Mucosa of rectum (tissue), 2 donors: ENCODE measurements around the gene CYP1A1.

Experiments used
- H3K27ac ChIP-seq, 2 donors: one replicate each; pipeline ENCODE4 v1.7.0; 2013; ENCODE audit warnings: inconsistent platforms in 2 of 2, low read depth in 2 of 2, low read length in 2 of 2
- H3K27me3 ChIP-seq, 2 donors: one replicate each; pipeline ENCODE4 v1.7.0; 2013; ENCODE audit warnings: low read length in 2 of 2; ENCODE audit not compliant: control insufficient read depth in 2 of 2, insufficient read depth in 2 of 2
- H3K36me3 ChIP-seq, 2 donors: one replicate each; pipeline ENCODE4 v1.7.0; 2013; ENCODE audit warnings: low read length in 2 of 2; ENCODE audit not compliant: control insufficient read depth in 2 of 2, insufficient read depth in 2 of 2
- H3K4me1 ChIP-seq, 2 donors: one replicate each; pipeline ENCODE4 v1.7.0; 2013; ENCODE audit warnings: low read length in 2 of 2, mild to moderate bottlenecking in 1 of 2; ENCODE audit not compliant: control insufficient read depth in 2 of 2, insufficient read depth in 2 of 2
- H3K4me3 ChIP-seq, 2 donors: one replicate each; pipeline ENCODE4 v1.7.0; 2013; ENCODE audit warnings: low read length in 2 of 2
- H3K9ac ChIP-seq, 2 donors: one replicate each; pipeline ENCODE4 v1.7.0; 2013; ENCODE audit warnings: low read length in 2 of 2, low read depth in 1 of 2, mild to moderate bottlenecking in 1 of 2
- H3K9me3 ChIP-seq, 2 donors: one replicate each; pipeline ENCODE4 v1.7.0; 2013; ENCODE audit warnings: low read length in 2 of 2; ENCODE audit not compliant: control insufficient read depth in 2 of 2
- donor health status: healthy.
- donor health status: Normal muscosa, but diverticular disease.

The CYP1A1 gene

DNA sequence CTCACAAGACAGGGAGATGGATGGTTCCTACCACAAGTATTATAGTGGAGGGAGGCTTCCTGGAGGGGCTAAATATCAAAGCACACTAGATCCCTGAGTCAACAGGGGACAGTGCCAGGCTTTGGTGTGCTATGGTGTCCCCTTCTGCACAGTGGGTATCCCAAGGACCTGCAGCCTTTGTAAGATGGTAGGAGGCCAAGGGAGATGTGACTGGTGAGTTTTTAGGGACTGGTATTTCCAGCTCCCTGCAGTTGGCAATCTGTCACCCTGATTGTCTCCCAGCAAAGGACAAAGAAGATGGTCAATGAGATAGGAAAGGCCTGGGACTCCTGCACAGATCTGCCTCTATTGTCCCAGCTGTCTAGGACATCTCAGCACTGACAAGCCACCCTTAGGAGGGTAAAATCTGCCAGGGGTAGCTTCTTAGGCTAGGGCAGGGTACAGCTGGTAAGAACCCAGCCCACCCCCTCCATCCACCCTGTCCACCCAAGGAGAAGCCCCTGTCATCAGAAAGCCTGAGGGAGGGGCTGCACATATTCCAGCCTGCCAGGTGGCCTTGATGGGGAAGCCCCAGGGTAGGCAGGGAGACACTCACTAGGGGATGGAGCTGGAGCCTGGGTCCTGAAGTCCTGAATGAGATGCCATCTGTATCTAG is 631 bp downstream of the CYP1A1 start:
- Histone ChIP-seq H3K27ac (no peak overlapping the region), H3K9me3 (no peaks in the 10 kb centered on the region), H3K36me3 (no peaks in the 10 kb centered on the region), H3K9ac (no peak overlapping the region), H3K4me3 (no peak overlapping the region), H3K27me3 (peaks cover 18 to 23% of the 10 kb centered on the region in 2 donors), H3K4me1 (peaks cover 5 to 7% of the 10 kb centered on the region in 2 donors)

DNA sequence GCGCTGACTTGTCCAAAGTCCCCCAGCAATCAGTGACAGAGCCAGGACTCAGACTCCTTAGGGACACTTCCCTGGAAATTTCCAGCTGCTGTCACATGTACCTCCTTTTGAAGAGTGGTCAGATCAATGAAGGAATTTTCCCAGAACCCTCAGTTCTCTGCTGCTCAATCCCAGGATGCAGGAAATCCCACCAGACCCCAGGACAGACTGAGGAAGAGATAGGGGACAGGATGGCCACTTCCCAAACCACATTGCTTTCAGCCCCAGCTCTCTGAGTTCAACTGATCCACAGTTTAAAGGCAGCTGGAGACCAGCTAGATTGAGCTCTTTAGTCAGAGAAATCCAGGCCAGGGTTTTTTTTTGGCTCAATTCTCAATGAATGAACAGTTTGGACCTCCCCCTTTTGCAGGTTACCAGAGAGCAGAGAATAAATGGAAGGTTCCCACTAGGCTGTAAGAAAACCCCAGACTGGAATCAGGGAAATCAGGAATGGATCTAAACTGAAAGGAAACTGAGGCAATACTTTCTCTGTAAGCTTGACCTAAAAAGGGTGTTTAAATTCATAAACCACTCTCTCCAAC is 1.5 kb downstream of the CYP1A1 start:
- Histone ChIP-seq H3K9me3 (no peaks in the 10 kb centered on the region), H3K36me3 (no peaks in the 10 kb centered on the region), H3K27me3 (peaks cover 18 to 23% of the 10 kb centered on the region in 2 donors), H3K27ac (no peak overlapping the region), H3K4me1 (peaks cover 5 to 7% of the 10 kb centered on the region in 2 donors), H3K4me3 (no peak overlapping the region), H3K9ac (no peak overlapping the region)

DNA sequence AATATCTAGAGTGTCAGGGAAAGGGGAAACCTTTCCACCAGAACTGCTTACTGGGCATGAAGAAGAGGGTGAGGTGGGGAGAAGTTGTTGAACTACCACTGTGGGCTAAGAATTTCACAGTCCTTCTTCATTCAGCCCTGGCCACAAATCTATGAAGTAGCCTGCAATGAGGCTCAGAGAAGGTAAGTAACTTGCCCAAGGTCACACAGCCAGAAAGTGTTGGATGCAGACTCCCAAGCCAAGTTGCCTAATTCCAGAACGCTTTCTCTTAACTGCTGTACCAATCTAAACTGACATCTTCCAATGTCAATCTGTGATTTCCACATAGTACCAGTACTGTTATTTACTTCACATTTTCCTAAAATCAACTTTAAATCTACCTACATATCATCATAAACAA is 2.1 kb downstream of the CYP1A1 start:
- no peak overlapping the region for H3K27ac ChIP-seq
- H3K9me3 ChIP-seq = no peaks in the 10 kb centered on the region
- H3K36me3 ChIP-seq = no peaks in the 10 kb centered on the region
- no peak overlapping the region for H3K9ac ChIP-seq
- no peak overlapping the region for H3K4me3 ChIP-seq
- peaks cover 18 to 23% of the 10 kb centered on the region in 2 donors for H3K27me3 ChIP-seq
- H3K4me1 ChIP-seq = peaks cover 5 to 7% of the 10 kb centered on the region in 2 donors

DNA sequence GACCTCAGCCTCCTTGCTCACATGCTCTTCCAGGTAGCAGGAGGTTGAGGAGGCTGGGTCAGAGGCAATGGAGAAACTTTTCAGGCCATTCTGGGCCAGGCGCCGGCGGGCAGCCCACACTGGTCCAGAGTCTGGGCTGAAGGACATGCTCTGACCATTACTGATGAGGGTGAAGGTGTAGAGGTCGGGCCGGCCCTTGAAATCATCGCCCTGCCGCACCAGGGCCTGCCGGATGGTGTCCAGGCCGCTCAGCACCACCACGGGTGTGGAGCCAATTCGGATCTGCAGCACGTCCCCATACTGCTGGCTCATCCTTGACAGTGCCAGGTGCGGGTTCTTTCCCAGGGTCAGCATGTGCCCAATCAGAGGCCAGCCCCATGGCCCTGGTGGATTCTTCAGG is 2.7 kb downstream of the CYP1A1 start:
- Histone ChIP-seq H3K36me3 (no peaks in the 10 kb centered on the region), H3K27ac (no peak overlapping the region), H3K4me1 (peaks cover 5 to 7% of the 10 kb centered on the region in 2 donors), H3K27me3 (peaks cover 15 to 18% of the 10 kb centered on the region in 2 donors), H3K9ac (no peak overlapping the region), H3K9me3 (no peaks in the 10 kb centered on the region), H3K4me3 (no peak overlapping the region)

DNA sequence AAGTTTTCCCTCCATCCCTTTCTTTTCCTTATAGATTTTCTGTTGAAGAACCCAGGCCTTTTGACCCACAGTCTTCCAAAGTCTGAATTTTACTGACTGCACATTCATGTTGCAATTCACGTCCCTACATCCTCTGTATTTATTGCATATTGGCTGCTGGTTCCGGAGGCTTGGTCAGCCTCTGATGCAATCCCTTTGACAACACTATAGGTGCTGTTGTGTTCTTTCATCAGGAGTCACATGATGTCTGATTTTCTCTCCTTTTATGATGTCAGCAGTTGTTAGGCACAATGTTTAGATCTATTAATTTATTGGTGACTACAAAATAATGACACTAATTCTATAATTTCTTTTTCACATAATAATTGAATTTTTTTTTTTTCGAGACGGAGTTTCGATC is 8.7 kb downstream of the CYP1A1 start:
- no peak overlapping the region for H3K9ac ChIP-seq
- no peak overlapping the region for H3K27ac ChIP-seq
- no peak overlapping the region for H3K4me3 ChIP-seq
- no peaks in the 10 kb centered on the region for H3K4me1 ChIP-seq
- H3K27me3 ChIP-seq = peaks cover 0 to under 1% of the 10 kb centered on the region in 2 donors
- H3K36me3 ChIP-seq = no peaks in the 10 kb centered on the region
- no peaks in the 10 kb centered on the region for H3K9me3 ChIP-seq

DNA sequence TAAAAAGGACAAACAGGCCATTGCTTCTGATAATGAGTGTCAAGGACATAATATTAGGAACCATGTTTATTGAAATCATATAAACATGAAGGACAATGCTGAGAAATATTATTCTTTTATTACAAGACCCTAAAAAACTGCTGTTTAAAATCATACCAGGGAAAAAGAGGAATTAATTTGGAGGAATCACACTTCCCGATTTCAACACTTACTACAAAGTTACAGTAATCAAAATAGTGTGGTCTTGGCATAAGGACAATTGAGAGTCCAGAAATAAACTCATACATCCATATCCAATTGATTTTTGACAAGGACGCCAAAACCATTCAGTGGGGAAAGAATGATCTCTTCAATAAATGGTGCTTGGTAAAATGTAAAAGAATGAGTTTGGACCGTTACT is 13.0 kb downstream of the CYP1A1 start:
- Histone ChIP-seq H3K9ac (no peak overlapping the region), H3K36me3 (no peaks in the 10 kb centered on the region), H3K4me1 (no peaks in the 10 kb centered on the region), H3K9me3 (no peaks in the 10 kb centered on the region), H3K27ac (no peak overlapping the region), H3K4me3 (no peak overlapping the region), H3K27me3 (no peaks in the 10 kb centered on the region)

DNA sequence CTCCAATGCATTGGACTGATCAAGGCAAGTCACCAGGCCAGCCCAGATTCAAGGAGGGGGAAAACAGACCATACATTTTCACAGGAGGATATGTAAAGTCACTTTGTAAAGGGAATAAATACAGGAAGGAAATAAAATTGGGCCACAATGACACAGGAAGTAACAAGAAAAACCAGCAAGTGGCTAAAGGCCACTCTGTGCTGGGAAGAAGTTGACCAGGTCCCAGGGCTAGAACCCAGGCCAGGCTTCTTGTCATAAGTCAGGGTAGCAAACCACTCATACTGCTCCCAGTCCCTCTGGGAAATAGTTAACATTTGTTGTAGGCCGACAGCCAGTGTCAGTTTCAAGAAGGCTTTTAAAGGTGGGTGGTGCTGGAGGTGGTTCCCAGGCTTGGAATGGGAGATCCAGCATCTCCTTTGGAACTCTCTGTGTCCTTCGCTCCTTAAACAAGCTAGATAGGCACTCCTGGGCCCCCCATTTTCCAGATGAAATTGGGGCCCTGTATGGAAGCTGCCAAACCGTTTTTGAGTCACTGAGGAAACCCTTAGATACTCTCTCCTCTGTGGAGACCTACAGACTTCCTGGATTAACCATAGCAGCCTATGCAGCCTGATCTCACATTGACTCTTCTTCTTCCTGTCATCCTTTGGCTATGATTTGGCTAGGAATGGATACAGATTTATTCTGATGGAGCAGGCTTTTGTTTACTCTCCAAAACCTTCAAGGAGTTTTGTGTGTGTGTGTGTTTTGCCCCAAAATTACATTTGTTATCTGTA is 14.8 kb downstream of the CYP1A1 start:
- no peak overlapping the region for H3K4me3 ChIP-seq

DNA sequence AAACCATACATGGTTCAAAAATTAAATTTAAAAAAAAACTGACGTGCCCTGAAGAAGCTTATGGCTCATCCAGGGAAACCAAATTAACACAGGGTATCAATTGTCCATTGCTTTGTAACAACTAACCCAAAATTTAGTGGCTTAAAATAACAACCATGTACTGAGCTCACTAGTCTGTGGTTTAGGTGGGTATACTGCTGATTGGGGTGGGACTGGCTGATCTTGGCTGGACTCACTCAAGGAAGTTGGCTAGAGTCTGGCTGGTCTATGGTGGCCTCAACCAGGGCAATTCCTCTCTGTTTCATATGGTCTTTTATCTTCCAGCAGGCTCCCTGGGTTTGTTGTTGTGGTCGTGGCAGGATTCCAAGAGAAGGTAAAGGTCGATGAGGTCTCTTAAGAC is 15.4 kb downstream of the CYP1A1 start:
- H3K27me3 ChIP-seq = no peaks in the 10 kb centered on the region
- H3K9ac ChIP-seq = no peak overlapping the region
- no peak overlapping the region for H3K4me3 ChIP-seq
- no peak overlapping the region for H3K27ac ChIP-seq
- H3K36me3 ChIP-seq = no peaks in the 10 kb centered on the region
- H3K9me3 ChIP-seq = no peaks in the 10 kb centered on the region
- no peaks in the 10 kb centered on the region for H3K4me1 ChIP-seq

More for the DNA sequence above, 14.8 kb downstream of the CYP1A1 start:
- H3K9ac ChIP-seq = no peak overlapping the region
- H3K4me1 ChIP-seq = no peaks in the 10 kb centered on the region
- no peak overlapping the region for H3K27ac ChIP-seq
- H3K36me3 ChIP-seq = no peaks in the 10 kb centered on the region
- H3K9me3 ChIP-seq = no peaks in the 10 kb centered on the region
- no peaks in the 10 kb centered on the region for H3K27me3 ChIP-seq

DNA sequence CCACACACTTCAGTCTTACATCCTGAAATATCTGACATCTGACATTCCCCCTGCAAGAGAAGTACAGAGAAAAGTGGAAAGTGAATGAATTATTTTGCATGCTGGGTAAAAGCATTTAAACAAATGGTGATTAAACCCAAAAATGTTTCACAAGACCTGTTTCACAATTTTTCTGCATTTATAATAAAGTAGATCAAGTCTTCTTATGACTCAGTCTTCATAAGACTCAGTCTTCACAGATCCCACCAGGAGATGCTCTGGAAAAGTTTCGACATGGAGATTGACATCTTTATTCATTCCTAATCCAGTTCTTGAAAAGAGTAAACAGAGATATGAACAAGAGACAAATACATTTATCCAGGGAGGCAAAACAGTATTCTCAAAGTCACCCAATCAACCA is 16.3 kb downstream of the CYP1A1 start:
- no peak overlapping the region for H3K27ac ChIP-seq
- no peak overlapping the region for H3K4me3 ChIP-seq
- no peaks in the 10 kb centered on the region for H3K9me3 ChIP-seq
- no peak overlapping the region for H3K9ac ChIP-seq
- H3K27me3 ChIP-seq = no peaks in the 10 kb centered on the region
- H3K36me3 ChIP-seq = no peaks in the 10 kb centered on the region
- H3K4me1 ChIP-seq = no peaks in the 10 kb centered on the region

DNA sequence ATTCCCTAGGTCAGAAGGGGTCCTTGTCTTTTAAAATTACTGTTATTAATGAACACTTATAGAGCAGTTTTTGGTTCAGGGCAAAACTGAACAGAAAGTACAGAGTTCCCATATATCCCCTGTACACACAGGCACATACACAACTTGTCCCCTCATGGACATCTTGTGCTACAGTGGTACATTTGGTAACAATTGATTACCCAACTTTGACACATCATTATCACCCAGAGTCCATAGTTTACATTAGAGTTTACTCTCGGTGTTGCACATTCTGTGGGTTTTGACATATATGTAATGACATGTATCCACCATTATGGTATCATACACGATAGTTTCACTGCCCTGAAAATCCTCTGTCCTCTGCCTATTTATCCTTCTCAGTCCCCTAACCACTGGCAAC is 28.5 kb downstream of the CYP1A1 start:
- H3K4me1 ChIP-seq = peaks cover 8% of the 10 kb centered on the region in 2 donors
- H3K9me3 ChIP-seq = no peaks in the 10 kb centered on the region
- H3K27ac ChIP-seq = no peak overlapping the region
- H3K36me3 ChIP-seq = no peaks in the 10 kb centered on the region
- peak overlapping the region; percentile 91 to 98 for H3K4me3 ChIP-seq
- H3K27me3 ChIP-seq = no peaks in the 10 kb centered on the region
- no peak overlapping the region for H3K9ac ChIP-seq
